H1 (cell line): Measurements from ENCODE around the gene TCF20. TPM values are rescaled to one million over a fixed set of nuclear protein-coding genes. Genes with fewer than 3 reads are reported as not detected.

Experiments
- CHD7 ChIP-seq: fragments of 300-600 bp; sonication (generic); IDR thresholded peaks from 2 replicates; pipeline ENCODE4 v1.7.1; 2012; ENCODE audit warnings: low read length, moderate library complexity, mild to moderate bottlenecking, inconsistent platforms; ENCODE audit not compliant: insufficient replicate concordance
- CTCF ChIP-seq, 3 experiments: IDR thresholded peaks; 1 replicate in 2 of 3; 2 replicates in 1 of 3; pipeline versions ENCODE4 v1.5.1 to v1.6.1; 2011; ENCODE audit warnings: low read length in 3 of 3, mild to moderate bottlenecking in 3 of 3, inconsistent platforms in 2 of 3, low read depth in 1 of 3, moderate library complexity in 1 of 3; ENCODE audit not compliant: insufficient read depth in 1 of 3; ENCODE audit errors: control extremely low read depth in 1 of 3
- GTF2F1 ChIP-seq: IDR thresholded peaks from 2 replicates; pipeline ENCODE4 v1.6.1; 2012; ENCODE audit warnings: low read depth, low read length, improper control_type of control experiment, borderline replicate concordance
- RAD21 ChIP-seq, 2 experiments: IDR thresholded peaks in 1 of 2; conservative IDR thresholded peaks in 1 of 2; 2 replicates each; pipeline ENCODE4 v1.6.1; 2011; ENCODE audit warnings: low read depth in 2 of 2, low read length in 2 of 2, improper control_type of control experiment in 1 of 2, inconsistent platforms in 1 of 2, mild to moderate bottlenecking in 1 of 2, moderate library complexity in 1 of 2
- RBBP5 ChIP-seq: IDR thresholded peaks from 2 replicates; pipeline ENCODE4 v1.7.1; 2012; ENCODE audit warnings: low read depth, mild to moderate bottlenecking, inconsistent platforms, low read length, moderate library complexity, borderline replicate concordance
- TCF12 ChIP-seq: IDR thresholded peaks from 2 replicates; pipeline ENCODE4 v1.6.1; 2011; ENCODE audit warnings: low read depth, mild to moderate bottlenecking, low read length
- USF2 ChIP-seq: IDR thresholded peaks from 2 replicates; pipeline ENCODE4 v1.6.1; 2011; ENCODE audit warnings: low read length, improper control_type of control experiment
- polyA plus RNA-seq, 7 experiments: library from polyadenylated mRNA; depleted of rRNA in 3 of 7; stranded (reverse) in 5 of 7; unstranded in 2 of 7; fragments of >200 nt in 5 of 7; fragments of 200-250 nt in 2 of 7; gene quantifications; 1 replicate in 5 of 7; 2 replicates in 1 of 7; 4 replicates in 1 of 7; pipeline versions ENCODE4 v1.2.1 to v1.2.3, GENCODE V29; 2011 to 2013; ENCODE audit warnings: missing spikeins in 2 of 7, mixed read lengths in 2 of 7
- total RNA-seq: library from RNA; stranded (reverse); fragmentation: NEBNext Ultra II Directional; extraction: Animal tissue kit (Norgen Biotek cat#: 25700); gene quantifications from 2 replicates; pipeline ENCODE4 v1.2.1, GENCODE V29; 2021

TCF20 gene
- total and polyA plus RNA-seq, 2 of the 8 experiments (the other 6 are each of a cell fraction or from before 2014, with no cell fraction given) = 22.0 to 79.8 TPM

GRCh38 chr22:42261296-42261695, 9.2 kb downstream of the TCF20 start (continued):
- no peak for TF ChIP-seq CHD7
- no peak for TF ChIP-seq CTCF (IDR thresholded peaks at IDR 0.05; ENCODE audit: control extremely low read depth in 1 of 3, insufficient read depth in 1 of 3, low read depth in 1 of 3, low read length in 3 of 3)
- TF ChIP-seq GTF2F1 = no peak
- no peak for TF ChIP-seq RAD21 (IDR thresholded peaks at IDR 0.05 in 1 of 2, conservative IDR thresholded peaks at IDR 0.05 in 1 of 2; ENCODE audit: low read depth in 2 of 2, low read length in 2 of 2)
- no peak for TF ChIP-seq TCF12
- no peak for TF ChIP-seq USF2
- no peak for TF ChIP-seq RBBP5
